Retinal pigment epithelial cell (primary cell): Measurements from ENCODE around the gene SLC30A7.
"Not testable (repeated sequence)": the region's sequence is repeated elsewhere in the genome, so short reads cannot be mapped to it uniquely, and the experiment has no call there.

Source experiments
- DNase-seq: peaks from one replicate; pipeline ENCODE4 v3.0.0-alpha.2; 2010; ENCODE audit warnings: low read depth
- H3K4me3 ChIP-seq: 2 replicates; pipeline ENCODE4 v1.5.1; 2011; ENCODE audit warnings: mild to moderate bottlenecking, low read length, control low read depth, moderate library complexity
- CTCF ChIP-seq: conservative IDR thresholded peaks from 2 replicates; pipeline ENCODE4 v1.5.1; 2011; ENCODE audit warnings: low read depth, low read length, control low read depth, inconsistent platforms

SLC30A7 gene

GRCh38 chr1:100952104-100952745, 56.3 kb downstream of the SLC30A7 start:
- no peak overlapping the region for H3K4me3 ChIP-seq
- DNase-seq: no peak
- TF ChIP-seq CTCF: no peak

- H3K4me3 ChIP-seq, DNase-seq: not testable (repeated sequence)
Observed at GRCh38 chr1:100952970-100953369, 57.1 kb downstream of the SLC30A7 start.

GRCh38 chr1:100953960-100954730, 58.3 kb downstream of the SLC30A7 start:
- no peak overlapping the region for H3K4me3 ChIP-seq
- TF ChIP-seq CTCF: no peak
- no peak for DNase-seq

- no peak for TF ChIP-seq CTCF
- DNase-seq: no peak
- no peak overlapping the region for H3K4me3 ChIP-seq
Observed at GRCh38 chr1:100955322-100955721, 59.4 kb downstream of the SLC30A7 start.

GRCh38 chr1:100959502-100960060, 63.7 kb downstream of the SLC30A7 start:
- TF ChIP-seq CTCF: no peak
- DNase-seq: no peak
- no peak overlapping the region for H3K4me3 ChIP-seq

- H3K4me3 ChIP-seq: no peak overlapping the region
- no peak for TF ChIP-seq CTCF
- DNase-seq: no peak
Observed at GRCh38 chr1:100960098-100960497, 64.2 kb downstream of the SLC30A7 start.

- H3K4me3 ChIP-seq: no peak overlapping the region
- TF ChIP-seq CTCF: no peak
- no peak for DNase-seq
Observed at GRCh38 chr1:100968621-100969020, 72.7 kb downstream of the SLC30A7 start.
